Measurements from ENCODE around the gene STRADB.

STRADB gene

GRCh38 chr2:201520201-201520600 lies 68.7 kb downstream of the STRADB start:
- TF ChIP-seq, protein P1, sequence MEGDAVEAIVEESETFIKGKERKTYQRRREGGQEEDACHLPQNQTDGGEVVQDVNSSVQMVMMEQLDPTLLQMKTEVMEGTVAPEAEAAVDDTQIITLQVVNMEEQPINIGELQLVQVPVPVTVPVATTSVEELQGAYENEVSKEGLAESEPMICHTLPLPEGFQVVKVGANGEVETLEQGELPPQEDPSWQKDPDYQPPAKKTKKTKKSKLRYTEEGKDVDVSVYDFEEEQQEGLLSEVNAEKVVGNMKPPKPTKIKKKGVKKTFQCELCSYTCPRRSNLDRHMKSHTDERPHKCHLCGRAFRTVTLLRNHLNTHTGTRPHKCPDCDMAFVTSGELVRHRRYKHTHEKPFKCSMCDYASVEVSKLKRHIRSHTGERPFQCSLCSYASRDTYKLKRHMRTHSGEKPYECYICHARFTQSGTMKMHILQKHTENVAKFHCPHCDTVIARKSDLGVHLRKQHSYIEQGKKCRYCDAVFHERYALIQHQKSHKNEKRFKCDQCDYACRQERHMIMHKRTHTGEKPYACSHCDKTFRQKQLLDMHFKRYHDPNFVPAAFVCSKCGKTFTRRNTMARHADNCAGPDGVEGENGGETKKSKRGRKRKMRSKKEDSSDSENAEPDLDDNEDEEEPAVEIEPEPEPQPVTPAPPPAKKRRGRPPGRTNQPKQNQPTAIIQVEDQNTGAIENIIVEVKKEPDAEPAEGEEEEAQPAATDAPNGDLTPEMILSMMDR (IDR thresholded peaks at IDR 0.05) = no peak

DNA sequence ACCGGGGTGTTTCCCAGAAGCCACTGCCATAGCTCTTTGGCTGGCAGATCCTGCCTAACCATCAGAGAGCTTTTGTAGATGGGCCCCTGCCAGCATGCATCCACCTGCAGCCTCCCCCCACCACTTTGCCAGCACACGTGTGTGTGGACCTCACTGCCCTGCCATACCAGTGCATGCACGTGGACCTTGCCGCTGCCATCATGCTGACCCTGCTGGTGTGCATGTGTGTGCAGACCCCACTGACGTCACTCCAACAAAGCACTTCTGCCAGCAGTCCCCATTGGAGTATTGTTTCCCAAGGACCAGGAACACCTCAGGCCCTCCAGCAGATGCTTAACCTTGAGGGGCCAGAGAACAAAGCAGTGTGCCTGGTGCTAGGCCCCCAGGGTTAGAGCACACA lies 71.4 kb downstream of the STRADB start:
- TF ChIP-seq, protein P1 (IDR thresholded peaks at IDR 0.05) = no peak

DNA sequence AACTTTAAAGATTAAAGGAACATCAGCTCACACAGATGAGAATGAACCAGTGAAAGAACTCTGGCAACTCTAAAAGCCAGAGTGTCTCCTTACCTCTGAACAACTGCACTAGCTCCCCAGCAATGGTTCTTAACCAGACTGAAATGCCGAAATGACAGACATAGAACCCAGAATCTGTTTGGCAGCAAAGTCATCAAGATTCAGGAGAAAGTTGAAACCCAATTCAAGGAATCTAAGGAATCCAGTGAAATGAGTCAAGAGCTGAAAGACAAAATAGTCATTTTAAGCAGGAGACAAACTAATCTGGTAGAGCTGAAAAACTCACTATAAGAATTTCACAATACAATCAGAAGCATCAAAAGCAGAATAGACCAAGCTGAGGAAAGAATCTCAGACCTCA lies 72.0 kb downstream of the STRADB start:
- TF ChIP-seq, protein P1 (IDR thresholded peaks at IDR 0.05) = no peak
